Activated CD8-positive, alpha-beta memory T cell treated with anti-CD3 and anti-CD28 coated beads for 48 hours (primary cell): Measurements from ENCODE around the gene GEMIN7.

Experiments
- DNase-seq, 3 experiments: peaks; one replicate each; pipeline ENCODE4 v3.0.0-alpha.2; 2020; ENCODE audit warnings: low read depth in 2 of 3, low spot score in 2 of 3

Gene GEMIN7

GRCh38 chr19:45086480-45086879, 7.4 kb downstream of the GEMIN7 start:
- DNase-seq = no peak

- no peak for DNase-seq
Observed at GRCh38 chr19:45087531-45087930, 8.5 kb downstream of the GEMIN7 start.

GRCh38 chr19:45090034-45090433, 11.0 kb downstream of the GEMIN7 start:
- DNase-seq = no peak

GRCh38 chr19:45090606-45091005, 11.5 kb downstream of the GEMIN7 start:
- DNase-seq = no peak

- peak; percentile 93 to 98 (median 95) for DNase-seq
Observed at GRCh38 chr19:45091031-45091923, 12.2 kb downstream of the GEMIN7 start.

GRCh38 chr19:45092747-45093678, 14.0 kb downstream of the GEMIN7 start, which contains the start of gene PPP1R37:
PPP1R37 (plus strand) TSS chr19:45093179; CDS start chr19:45093326, 147 bp downstream.
- peak; percentile 61 to 78 (median 76) for DNase-seq

- DNase-seq = no peak
Observed at GRCh38 chr19:45094137-45094536, 15.1 kb downstream of the GEMIN7 start.

GRCh38 chr19:45094707-45095106, 15.6 kb downstream of the GEMIN7 start:
- no peak for DNase-seq

- no peak for DNase-seq
Observed at GRCh38 chr19:45095496-45096413, 16.7 kb downstream of the GEMIN7 start.

- no peak for DNase-seq
Observed at GRCh38 chr19:45096700-45097099, 17.6 kb downstream of the GEMIN7 start.

- DNase-seq = no peak
Observed at GRCh38 chr19:45097450-45097775, 18.4 kb downstream of the GEMIN7 start.

GRCh38 chr19:45097776-45098520, 18.9 kb downstream of the GEMIN7 start:
- DNase-seq = no peak

- no peak for DNase-seq
Observed at GRCh38 chr19:45098521-45099466, 19.7 kb downstream of the GEMIN7 start.

GRCh38 chr19:45099467-45100191, 20.6 kb downstream of the GEMIN7 start:
- no peak for DNase-seq

GRCh38 chr19:45100201-45100600, 21.1 kb downstream of the GEMIN7 start:
- DNase-seq = no peak

- no peak for DNase-seq
Observed at GRCh38 chr19:45100846-45101252, 21.8 kb downstream of the GEMIN7 start.

GRCh38 chr19:45101806-45102205, 22.7 kb downstream of the GEMIN7 start:
- no peak for DNase-seq

- no peak for DNase-seq
Observed at GRCh38 chr19:45102481-45102880, 23.4 kb downstream of the GEMIN7 start.
